Heart right ventricle (tissue), 16 donors: ENCODE results near the gene PTGER2. TPM values are rescaled to one million over a fixed set of nuclear protein-coding genes. Genes with fewer than 3 reads are reported as not detected.

ENCODE experiments used
- ATAC-seq, 8 donors: fragments of 200-7000 bp; cut with Tn5 transposase; one replicate each; pipeline ENCODE4 v1.9.1; 2020; ENCODE audit warnings: mild to moderate bottlenecking in 8 of 8, moderate library complexity in 8 of 8, moderate number of reproducible peaks in 1 of 8
- DNase-seq, 2 donors: peaks; one replicate each; pipeline ENCODE4 v3.0.0-alpha.2; 2020
- H3K27ac ChIP-seq, 10 donors: fragments of 200-600 bp; sonication (generic) in 2 of 10; one replicate each; pipeline versions ENCODE4 v1.5.0 to v1.8.0; 2020 to 2022; ENCODE audit warnings: mild to moderate bottlenecking in 3 of 10
- H3K27me3 ChIP-seq, 7 donors: fragments of 200-600 bp; one replicate each; pipeline ENCODE4 v1.8.0; 2021 to 2022; ENCODE audit warnings: mild to moderate bottlenecking in 2 of 7
- H3K36me3 ChIP-seq, 9 donors: fragments of 200-600 bp; sonication (generic) in 1 of 9; one replicate each; pipeline versions ENCODE4 v1.5.0 to v1.8.0; 2020 to 2022; ENCODE audit warnings: mild to moderate bottlenecking in 2 of 9
- H3K4me1 ChIP-seq, 9 donors: fragments of 200-600 bp; sonication (generic) in 1 of 9; one replicate each; pipeline versions ENCODE4 v1.5.0 to v1.8.0; 2020 to 2022; ENCODE audit warnings: mild to moderate bottlenecking in 4 of 9
- H3K4me3 ChIP-seq, 10 donors: fragments of 200-600 bp; sonication (generic) in 2 of 10; one replicate each; pipeline versions ENCODE4 v1.5.0 to v1.8.0; 2020 to 2022; ENCODE audit warnings: mild to moderate bottlenecking in 7 of 10, moderate library complexity in 2 of 10
- H3K9me3 ChIP-seq, 11 donors: fragments of 200-600 bp in 10 of 11; sonication (generic) in 2 of 11; one replicate each; pipeline versions ENCODE4 v1.5.0 to v1.8.0; 2013 to 2022; ENCODE audit warnings: mild to moderate bottlenecking in 2 of 11, control low read depth in 1 of 11, moderate library complexity in 1 of 11
- WGBS, 2 donors: extraction: QIAGEN DNeasy Blood & Tissue Kit; methylation state at CpG; one replicate each; pipeline ENCODE4 v1.1.7; 2013; ENCODE audit warnings: inconsistent platforms in 1 of 2; 5-methylcytosine and 5-hydroxymethylcytosine counted together
- intact Hi-C, 10 donors: fragments of 100-400 bp; cut with DNase I; formaldehyde crosslinking; loops; one replicate each; pipeline versions ENCODE4 v1.11.1 to v1.14.2; 2022
- polyA plus RNA-seq, 2 donors: library from polyadenylated mRNA; stranded (reverse); fragments of 200-250 nt; gene quantifications; one replicate each; pipeline ENCODE4 v1.2.3, GENCODE V29; 2013
- total RNA-seq, 10 donors: library from RNA; stranded (reverse); fragmentation: NEBNext Ultra II Directional in 3 of 10; extraction: Animal tissue kit (Norgen Biotek cat#: 25700) in 3 of 10; gene quantifications; one replicate each; pipeline versions ENCODE4 v1.2.1 to v1.2.4, GENCODE V29; 2021 to 2023
- TF ChIP-seq, protein P1 (sequence below), 9 donors: fragments of 200-600 bp; sonication (generic) in 2 of 9; IDR thresholded peaks; one replicate each; pipeline versions ENCODE4 v1.5.0 to v1.8.0; 2021 to 2022; ENCODE audit warnings: antibody characterized with exemption in 9 of 9, mild to moderate bottlenecking in 5 of 9, moderate library complexity in 1 of 9
- donor health status: Arrhythmogenic right ventricular cardiomyopathy.
- donor health status: ischemic (EF 13 %, LVEDD 7.1; RV severe dilation, severe dysfunction).
- donor health status: healthy with polysubstance abuse.
- donor health status: DM: no; HTN: yes; CAD: no.
- donor health status: DM: no; HTN: no; CAD: no.
- donor health status: ischemic (EF 25% LVEDD 6.9; RV normal size, moderate dysfunction).
- donor health status: ischemic (EF 25% LVEDD 5.7; RV mildly dilated, moderate dysfunction).
- donor health status: healthy.
- donor health status: DM: yes; HTN: yes; CAD: no.
- donor health status: Ischemic cardiomyopathy.
- donor health status: ischemic (EF 35%, LVEDD 5.7; RV mildly dilated, moderate dysfunction).
- donor health status: nonischemic (EF 11% LVEDD 7.7; RV severe dilation, severe dysfunction).
- donor health status: DM: yes; HTN: yes; CAD: no.
- donor health status: PGD.
- donor health status: ischemic (EF 29% LVEDD 5.4; RV normal size, mild dysfunction).
- donor health status: nonischemic (EF 23%, LVEDD 6.1; RV moderate dilation, normal function).

PTGER2 gene
- total and polyA plus RNA-seq, 12 donors = 0.11 to 2.4 (median 0.34) TPM

- Histone ChIP-seq H3K36me3 (no peaks in the 10 kb centered on the region), H3K4me1 (peaks cover 2 to 63% (median 15%) of the 10 kb centered on the region in 9 donors), H3K27ac (peak overlapping the region in 1 of 10 donors; percentile 92), H3K27me3 (peaks cover 0 to 40% (median 28%) of the 10 kb centered on the region in 7 donors), H3K9me3 (peaks cover 0 to 26% (median 10%) of the 10 kb centered on the region in 11 donors), H3K4me3 (peak overlapping the region in 1 of 10 donors; percentile 74)
- TF ChIP-seq, protein P1, sequence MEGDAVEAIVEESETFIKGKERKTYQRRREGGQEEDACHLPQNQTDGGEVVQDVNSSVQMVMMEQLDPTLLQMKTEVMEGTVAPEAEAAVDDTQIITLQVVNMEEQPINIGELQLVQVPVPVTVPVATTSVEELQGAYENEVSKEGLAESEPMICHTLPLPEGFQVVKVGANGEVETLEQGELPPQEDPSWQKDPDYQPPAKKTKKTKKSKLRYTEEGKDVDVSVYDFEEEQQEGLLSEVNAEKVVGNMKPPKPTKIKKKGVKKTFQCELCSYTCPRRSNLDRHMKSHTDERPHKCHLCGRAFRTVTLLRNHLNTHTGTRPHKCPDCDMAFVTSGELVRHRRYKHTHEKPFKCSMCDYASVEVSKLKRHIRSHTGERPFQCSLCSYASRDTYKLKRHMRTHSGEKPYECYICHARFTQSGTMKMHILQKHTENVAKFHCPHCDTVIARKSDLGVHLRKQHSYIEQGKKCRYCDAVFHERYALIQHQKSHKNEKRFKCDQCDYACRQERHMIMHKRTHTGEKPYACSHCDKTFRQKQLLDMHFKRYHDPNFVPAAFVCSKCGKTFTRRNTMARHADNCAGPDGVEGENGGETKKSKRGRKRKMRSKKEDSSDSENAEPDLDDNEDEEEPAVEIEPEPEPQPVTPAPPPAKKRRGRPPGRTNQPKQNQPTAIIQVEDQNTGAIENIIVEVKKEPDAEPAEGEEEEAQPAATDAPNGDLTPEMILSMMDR (IDR thresholded peaks at IDR 0.05) = no peak
- intact Hi-C loops = loop anchor here in 1 of 10 donors (10.0 kb wide), 1 partner anchor 87 kb away; no protein-coding TSS in a partner anchor
- no peak for DNase-seq
- WGBS, 2 donors = 79 to 85% methylated on average over 2 of the region's 2 CpGs
- ATAC-seq = no peak
Observed at GRCh38 chr14:52318062-52318461, 4.0 kb downstream of the PTGER2 start.

- Histone ChIP-seq H3K9me3 (peaks cover 0 to 32% (median 10%) of the 10 kb centered on the region in 11 donors), H3K27me3 (peaks cover 0 to 32% (median 18%) of the 10 kb centered on the region in 7 donors), H3K4me1 (peaks cover 0 to 54% (median 11%) of the 10 kb centered on the region in 9 donors), H3K27ac (peak overlapping the region in 1 of 10 donors; percentile 67), H3K36me3 (no peaks in the 10 kb centered on the region), H3K4me3 (peak overlapping the region in 1 of 10 donors; percentile 74)
- intact Hi-C loops = loop anchor here in 1 of 10 donors (10.0 kb wide), 1 partner anchor 86 kb away; no protein-coding TSS in a partner anchor
- no peak for DNase-seq
- WGBS, 2 donors = 68 to 77% methylated on average over 5 of the region's 5 CpGs
- ATAC-seq = no peak
- TF ChIP-seq, protein P1 (IDR thresholded peaks at IDR 0.05) = no peak
Observed at GRCh38 chr14:52318826-52319645, 4.9 kb downstream of the PTGER2 start.

GRCh38 chr14:52319919-52320318 is 5.8 kb downstream of the PTGER2 start:
- intact Hi-C loops = loop anchor here in 1 of 10 donors (10.0 kb wide), 1 partner anchor 85 kb away; no protein-coding TSS in a partner anchor
- H3K9me3 ChIP-seq = peaks cover 0 to 32% (median 10%) of the 10 kb centered on the region in 11 donors
- DNase-seq = no peak
- no peak overlapping the region for H3K4me3 ChIP-seq
- ATAC-seq = no peak
- no peaks in the 10 kb centered on the region for H3K36me3 ChIP-seq
- H3K27me3 ChIP-seq = peaks cover 0 to 24% (median 9%) of the 10 kb centered on the region in 7 donors
- peaks cover 0 to 54% (median 3%) of the 10 kb centered on the region in 9 donors for H3K4me1 ChIP-seq
- TF ChIP-seq, protein P1 (IDR thresholded peaks at IDR 0.05) = no peak
- H3K27ac ChIP-seq = no peak overlapping the region
- 84 to 88% methylated on average over 3 of the region's 3 CpGs for whole genome bisulfite sequencing, 2 donors

- H3K27ac ChIP-seq = peak overlapping the region in 1 of 10 donors; percentile 42
- intact Hi-C loops = loop anchor here in 1 of 10 donors (1.0 kb wide), 1 partner anchor 31 kb away; no protein-coding TSS in a partner anchor
- peak in 4 of 8 donors; percentile 23 to 79 (median 30) for ATAC-seq
Observed at GRCh38 chr14:52325126-52325525, 11.0 kb downstream of the PTGER2 start.

More at GRCh38 chr14:52325126-52325525, 11.0 kb downstream of the PTGER2 start:
- H3K4me1 ChIP-seq = peaks cover 0 to 48% (median 0%) of the 10 kb centered on the region in 9 donors
- H3K36me3 ChIP-seq = no peaks in the 10 kb centered on the region
- H3K4me3 ChIP-seq = peak overlapping the region in 1 of 10 donors; percentile 12
- WGBS, 2 donors = 83% methylated on average over 3 of the region's 3 CpGs
- peaks cover 0 to 32% (median 10%) of the 10 kb centered on the region in 11 donors for H3K9me3 ChIP-seq
- H3K27me3 ChIP-seq = no peaks in the 10 kb centered on the region
- no peak for DNase-seq
- TF ChIP-seq, protein P1 (IDR thresholded peaks at IDR 0.05) = no peak
